IMR-90 (cell line): ENCODE data around the gene TIMM44. TPM values are rescaled to one million over a fixed set of nuclear protein-coding genes. Genes with fewer than 3 reads are reported as not detected.

ENCODE experiments used
- ATAC-seq: fragments of 200-7000 bp; cut with Tn5 transposase; 2 replicates; pipeline ENCODE4 v1.9.1; 2020; ENCODE audit warnings: low read depth, mild to moderate bottlenecking, moderate library complexity
- BruUV-seq: library from RNA; stranded (reverse); fragments of 400-500 nt; replicated peaks from 2 replicates; lab custom pipeline; 2021; lab: Mats Ljungman, UMichigan
- CTCF ChIA-PET: fragments of 300-600 bp; formaldehyde crosslinking; extraction: SDS; loops from one replicate; lab custom pipeline; 2021; ENCODE audit warnings: antibody characterized with exemption; lab: Yijun Ruan, JAX
- POLR2A ChIA-PET: fragments of 300-600 bp; sonication (Branson Sonifier 250); formaldehyde crosslinking; loops from one replicate; lab custom pipeline; 2022; ENCODE audit warnings: antibody characterized with exemption; ENCODE audit not compliant: unreplicated experiment; lab: Charles Lee
- DNase-seq: peaks from one replicate; pipeline ENCODE4 v3.0.0; 2013
- H2AFZ ChIP-seq: replicated peaks from 2 replicates; pipeline ENCODE3; 2013; ENCODE audit warnings: low read length, mild to moderate bottlenecking; ENCODE audit not compliant: poor library complexity
- H2AK5ac ChIP-seq: 2 replicates; pipeline ENCODE4 v1.6.1; 2013; ENCODE audit warnings: low read depth, low read length, inconsistent platforms
- H2AK9ac ChIP-seq: replicated peaks from 2 replicates; pipeline ENCODE3; 2013; ENCODE audit warnings: mild to moderate bottlenecking, low read depth, low read length, moderate library complexity; ENCODE audit not compliant: poor library complexity
- H2BK120ac ChIP-seq: 2 replicates; pipeline ENCODE4 v1.6.1; 2013; ENCODE audit warnings: low read depth, low read length, inconsistent platforms
- H2BK15ac ChIP-seq: 3 replicates; pipeline ENCODE4 v1.6.1; 2013; ENCODE audit warnings: low read depth, low read length, inconsistent platforms
- H2BK20ac ChIP-seq: 2 replicates; pipeline ENCODE4 v1.6.1; 2013; ENCODE audit warnings: low read depth, mild to moderate bottlenecking, inconsistent platforms, low read length, moderate library complexity
- H2BK5ac ChIP-seq: 2 replicates; pipeline ENCODE4 v1.6.1; 2013; ENCODE audit warnings: mild to moderate bottlenecking, low read depth, low read length, inconsistent platforms; ENCODE audit not compliant: poor library complexity, severe bottlenecking
- H3K14ac ChIP-seq: replicated peaks from 2 replicates; pipeline ENCODE4 v1.6.1; 2013; ENCODE audit warnings: low read depth, low read length, inconsistent platforms
- H3K18ac ChIP-seq: 2 replicates; pipeline ENCODE4 v1.6.1; 2013; ENCODE audit warnings: low read depth, low read length, control low read depth
- H3K23ac ChIP-seq: 2 replicates; pipeline ENCODE4 v1.6.1; 2013; ENCODE audit warnings: low read depth, low read length, inconsistent platforms
- H3K27ac ChIP-seq: 2 replicates; pipeline ENCODE4 v1.5.1; 2013; ENCODE audit warnings: mild to moderate bottlenecking, control low read depth, low read length; ENCODE audit not compliant: insufficient read depth
- H3K27me3 ChIP-seq: 2 replicates; pipeline ENCODE4 v1.6.1; 2013; ENCODE audit warnings: low read length; ENCODE audit not compliant: control insufficient read depth, insufficient read depth
- H3K36me3 ChIP-seq: 2 replicates; pipeline ENCODE4 v1.6.1; 2013; ENCODE audit warnings: low read length, mixed read lengths; ENCODE audit not compliant: control insufficient read depth, insufficient read depth
- H3K4ac ChIP-seq: 2 replicates; pipeline ENCODE4 v1.6.1; 2013; ENCODE audit warnings: low read depth, low read length, inconsistent platforms
- H3K4me1 ChIP-seq: 2 replicates; pipeline ENCODE4 v1.6.1; 2013; ENCODE audit warnings: low read length, mixed read lengths; ENCODE audit not compliant: control insufficient read depth, insufficient read depth
- H3K4me2 ChIP-seq: 2 replicates; pipeline ENCODE4 v1.6.1; 2013; ENCODE audit warnings: low read depth, mild to moderate bottlenecking, control low read depth, low read length, moderate library complexity
- H3K4me3 ChIP-seq: 2 replicates; pipeline ENCODE4 v1.5.1; 2013; ENCODE audit warnings: low read depth, mild to moderate bottlenecking, control low read depth, low read length, moderate library complexity; ENCODE audit not compliant: insufficient read depth
- H3K56ac ChIP-seq: 2 replicates; pipeline ENCODE4 v1.6.1; 2013; ENCODE audit warnings: low read length, inconsistent platforms; ENCODE audit not compliant: insufficient read depth; ENCODE audit errors: extremely low read depth
- H3K79me1 ChIP-seq, 2 experiments: 2 replicates each; pipeline ENCODE4 v1.6.1; 2013; ENCODE audit warnings: low read length in 2 of 2, inconsistent platforms in 1 of 2, low read depth in 1 of 2
- H3K9ac ChIP-seq: 2 replicates; pipeline ENCODE4 v1.6.1; 2013; ENCODE audit warnings: low read depth, low read length, control low read depth
- H3K9me1 ChIP-seq: 2 replicates; pipeline ENCODE4 v1.6.1; 2013; ENCODE audit warnings: low read length, inconsistent platforms; ENCODE audit not compliant: insufficient read depth
- H3K9me3 ChIP-seq: 2 replicates; pipeline ENCODE4 v1.6.1; 2013; ENCODE audit warnings: low read length; ENCODE audit not compliant: control insufficient read depth, insufficient read depth
- H4K20me1 ChIP-seq: 2 replicates; pipeline ENCODE4 v1.6.1; 2013; ENCODE audit warnings: low read length, inconsistent platforms; ENCODE audit not compliant: insufficient read depth
- H4K5ac ChIP-seq: 2 replicates; pipeline ENCODE4 v1.6.1; 2013; ENCODE audit warnings: mild to moderate bottlenecking, low read depth, low read length, control low read depth
- H4K8ac ChIP-seq, 2 experiments: 2 replicates each; pipeline ENCODE4 v1.6.1; 2013; ENCODE audit warnings: low read depth in 2 of 2, low read length in 2 of 2, control low read depth in 1 of 2, inconsistent platforms in 1 of 2
- H4K91ac ChIP-seq: 2 replicates; pipeline ENCODE4 v1.6.1; 2013; ENCODE audit warnings: low read depth, low read length, inconsistent platforms; ENCODE audit not compliant: insufficient read depth
- BHLHE40 ChIP-seq: fragments of 150-350 bp; IDR thresholded peaks from 2 replicates; pipeline ENCODE4 v1.6.1; 2016; ENCODE audit warnings: mild to moderate bottlenecking, low read depth, low read length
- CEBPB ChIP-seq: IDR thresholded peaks from 2 replicates; pipeline ENCODE4 v1.6.1; 2012; ENCODE audit warnings: low read depth, low read length, improper control_type of control experiment
- CHD1 ChIP-seq: IDR thresholded peaks from 2 replicates; pipeline ENCODE4 v1.6.1; 2012; ENCODE audit warnings: low read depth, low read length, improper control_type of control experiment
- FOS ChIP-seq: fragments of 150-350 bp; IDR thresholded peaks from 2 replicates; pipeline ENCODE4 v1.6.1; 2016; ENCODE audit warnings: low read depth, low read length
- MAFK ChIP-seq: IDR thresholded peaks from 2 replicates; pipeline ENCODE4 v1.6.1; 2012; ENCODE audit warnings: low read depth, low read length, improper control_type of control experiment
- MAZ ChIP-seq: IDR thresholded peaks from 2 replicates; pipeline ENCODE4 v1.6.1; 2012; ENCODE audit warnings: low read depth, mild to moderate bottlenecking, low read length, improper control_type of control experiment, moderate library complexity, borderline replicate concordance
- NFE2L2 ChIP-seq: fragments of 150-350 bp; IDR thresholded peaks from 2 replicates; pipeline ENCODE4 v1.6.1; 2016; ENCODE audit warnings: low read depth, mild to moderate bottlenecking, low read length
- POLR2A ChIP-seq: IDR thresholded peaks from 2 replicates; pipeline ENCODE4 v1.6.1; 2012; ENCODE audit warnings: mild to moderate bottlenecking, low read depth, low read length
- RAD21 ChIP-seq: IDR thresholded peaks from 2 replicates; pipeline ENCODE4 v1.6.1; 2012; ENCODE audit warnings: low read length, improper control_type of control experiment
- RCOR1 ChIP-seq: IDR thresholded peaks from 2 replicates; pipeline ENCODE4 v1.6.1; 2012; ENCODE audit warnings: mild to moderate bottlenecking, low read length, improper control_type of control experiment; ENCODE audit not compliant: insufficient replicate concordance
- RFX5 ChIP-seq: IDR thresholded peaks from 2 replicates; pipeline ENCODE4 v1.8.0; 2012; ENCODE audit warnings: low read depth, mild to moderate bottlenecking, low read length, moderate library complexity
- SMC3 ChIP-seq: fragments of 150-350 bp; IDR thresholded peaks from 2 replicates; pipeline ENCODE4 v1.6.1; 2016; ENCODE audit warnings: low read depth, mild to moderate bottlenecking, antibody characterized with exemption, low read length, moderate library complexity
- WGBS, 2 experiments: methylation state at CpG; one replicate each; pipeline versions ENCODE4 v1.1.5 to v1.1.7; 2013; ENCODE audit warnings: missing lambda C conversion rate in 2 of 2; ENCODE audit not compliant: insufficient read length in 1 of 2; ENCODE audit errors: extremely low coverage in 2 of 2; 5-methylcytosine and 5-hydroxymethylcytosine counted together
- dilution Hi-C: fragments of 300-500 bp; cut with HindIII; formaldehyde crosslinking; loops from one replicate; pipeline ENCODE4 v1.14.3; 2018; ENCODE audit warnings: low sequenced_read_pairs; ENCODE audit not compliant: unreplicated experiment
- in situ Hi-C: fragments of 300-500 bp; cut with MboI; formaldehyde crosslinking; loops from 3 replicates; pipeline ENCODE4 v1.14.3; 2019; ENCODE audit warnings: low sequenced_read_pairs, inconsistent platforms, mixed read lengths
- intact Hi-C: fragments of 100-400 bp; cut with micrococcal nuclease; formaldehyde crosslinking; loops from 2 replicates; pipeline ENCODE4 v1.10.0; 2022
- polyA plus RNA-seq, 3 experiments: library from polyadenylated mRNA; depleted of rRNA; stranded (reverse); fragments of >200 nt; gene quantifications; 2 replicates each; pipeline ENCODE4 v1.2.3, GENCODE V29; 2012; ENCODE audit warnings: low replicate concordance in 1 of 3
- total RNA-seq: library from RNA; depleted of rRNA; stranded (reverse); fragments of >200 nt; gene quantifications from 2 replicates; pipeline ENCODE4 v1.2.3, GENCODE V29; 2012
- TF ChIP-seq, protein P1 (sequence below): fragments of 150-350 bp; IDR thresholded peaks from 2 replicates; pipeline ENCODE4 v1.6.1; 2017; ENCODE audit warnings: mild to moderate bottlenecking, antibody characterized with exemption, low read length, low read depth
- TF ChIP-seq, protein P2 (sequence below): conservative IDR thresholded peaks from 2 replicates; pipeline ENCODE4 v1.5.1; 2012; ENCODE audit warnings: mild to moderate bottlenecking, low read depth, low read length, improper control_type of control experiment
- TF ChIP-seq, protein P3 (sequence below): fragments of 150-350 bp; IDR thresholded peaks from 2 replicates; pipeline ENCODE4 v1.6.1; 2016; ENCODE audit warnings: low read depth, mild to moderate bottlenecking, low read length, moderate library complexity, borderline replicate concordance

The TIMM44 gene
- total and polyA plus RNA-seq, 2 of the 4 experiments (the other 2 are of a cell fraction): 37.6 to 52.3 TPM

DNA sequence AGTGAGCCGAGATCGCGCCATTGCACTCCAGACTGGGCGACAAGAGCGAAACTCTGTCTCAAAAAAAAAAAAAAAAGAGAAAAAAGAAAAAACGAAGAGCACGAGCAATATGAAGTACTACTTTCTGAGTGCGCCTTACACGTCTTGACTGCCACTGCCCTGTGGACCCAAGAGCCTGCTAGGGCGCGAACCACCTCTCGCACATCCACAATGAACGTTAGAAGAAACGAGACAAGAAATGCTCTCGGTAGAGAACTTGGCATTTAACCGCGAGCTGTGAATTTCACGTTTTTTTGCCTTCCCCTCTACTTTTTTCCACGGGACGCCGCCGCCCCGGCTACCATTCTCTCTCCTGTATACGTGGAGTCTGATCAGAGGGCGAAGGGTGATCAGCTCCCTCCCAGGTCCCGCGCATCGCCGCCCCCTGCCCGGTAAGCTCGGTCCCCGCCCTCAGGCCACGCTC is 454 bp downstream of the TIMM44 start:
- peak overlapping the region; percentile 94 for H2AK9ac ChIP-seq
- H2BK120ac ChIP-seq: peak overlapping the region; percentile 13; the same call in 1 of the 2 replicates
- WGBS, 2 experiments: 0% methylated on average over 10 of the region's 33 CpGs; no CpG with 5 or more reads in 1 of the 2 experiments
- no peaks in the 10 kb centered on the region for H3K4me1 ChIP-seq
- no peaks in the 10 kb centered on the region for H4K20me1 ChIP-seq
- H3K27ac ChIP-seq: peak overlapping the region; percentile 80
- peak overlapping the region; percentile 97 for H2AFZ ChIP-seq
- no peaks in the 10 kb centered on the region for H3K9me3 ChIP-seq
- H4K5ac ChIP-seq: peak overlapping the region; percentile 27
- peak overlapping the region; percentile 65 for H2AK5ac ChIP-seq
- in situ Hi-C loops (loop anchor here (5.0 kb wide), 1 partner anchor 309 kb away; no protein-coding TSS in a partner anchor), intact Hi-C loops (loop anchor here (2.0 kb wide), 1 partner anchor 60 kb away; no protein-coding TSS in a partner anchor), dilution Hi-C loops (no loop called here)
- H2BK20ac ChIP-seq: no peak overlapping the region
- H4K8ac ChIP-seq: peak overlapping the region; percentile 76 to 86
- peak overlapping the region; percentile 95 for H3K9ac ChIP-seq
- H3K56ac ChIP-seq: peak overlapping the region; percentile 89
- no peaks in the 10 kb centered on the region for H3K27me3 ChIP-seq
- H4K91ac ChIP-seq: peak overlapping the region; percentile 77
- peaks cover 4% of the 10 kb centered on the region; the same call in 1 of the 2 replicates for H3K9me1 ChIP-seq
- no peak overlapping the region for H2BK15ac ChIP-seq
- H3K4me2 ChIP-seq: peak overlapping the region; percentile 79
- H3K18ac ChIP-seq: peak overlapping the region; percentile 0; the same call in 1 of the 2 replicates
- H3K4ac ChIP-seq: peak overlapping the region; percentile 88
- BruUV-seq: no TSS peak
- peak overlapping the region; percentile 61 for H3K4me3 ChIP-seq
- peak overlapping the region; percentile 28 for H2BK5ac ChIP-seq
- H3K23ac ChIP-seq: peak overlapping the region; percentile 91
- ATAC-seq (peak; percentile 23; the same call in 1 of the 2 replicates), DNase-seq (no peak)
- H3K79me1 ChIP-seq: peaks cover 11 to 40% of the 10 kb centered on the region in 2 experiments; a peak in 3 of 4 replicates
- CTCF ChIA-PET: interaction anchor here (0.6 to 1.9 kb wide), 5 partner anchors 12 to 309 kb away, joined by 3 to 6 read pairs (median 5); no protein-coding TSS in a partner anchor
- H3K36me3 ChIP-seq: peaks cover 14% of the 10 kb centered on the region
- H3K14ac ChIP-seq: peak overlapping the region; percentile 96
- POLR2A ChIA-PET: no interaction called here
- TF ChIP-seq POLR2A: no peak
- TF ChIP-seq CHD1: no peak
- no peak for TF ChIP-seq CEBPB
- no peak for TF ChIP-seq RAD21
- no peak for TF ChIP-seq RCOR1
- TF ChIP-seq RFX5: no peak
- no peak for TF ChIP-seq SMC3
- no peak for TF ChIP-seq NFE2L2
- no peak for TF ChIP-seq MAFK
- TF ChIP-seq, protein P1, sequence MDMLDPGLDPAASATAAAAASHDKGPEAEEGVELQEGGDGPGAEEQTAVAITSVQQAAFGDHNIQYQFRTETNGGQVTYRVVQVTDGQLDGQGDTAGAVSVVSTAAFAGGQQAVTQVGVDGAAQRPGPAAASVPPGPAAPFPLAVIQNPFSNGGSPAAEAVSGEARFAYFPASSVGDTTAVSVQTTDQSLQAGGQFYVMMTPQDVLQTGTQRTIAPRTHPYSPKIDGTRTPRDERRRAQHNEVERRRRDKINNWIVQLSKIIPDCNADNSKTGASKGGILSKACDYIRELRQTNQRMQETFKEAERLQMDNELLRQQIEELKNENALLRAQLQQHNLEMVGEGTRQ: no peak
- TF ChIP-seq MAZ: no peak
- no peak for TF ChIP-seq BHLHE40
- TF ChIP-seq, protein P2, sequence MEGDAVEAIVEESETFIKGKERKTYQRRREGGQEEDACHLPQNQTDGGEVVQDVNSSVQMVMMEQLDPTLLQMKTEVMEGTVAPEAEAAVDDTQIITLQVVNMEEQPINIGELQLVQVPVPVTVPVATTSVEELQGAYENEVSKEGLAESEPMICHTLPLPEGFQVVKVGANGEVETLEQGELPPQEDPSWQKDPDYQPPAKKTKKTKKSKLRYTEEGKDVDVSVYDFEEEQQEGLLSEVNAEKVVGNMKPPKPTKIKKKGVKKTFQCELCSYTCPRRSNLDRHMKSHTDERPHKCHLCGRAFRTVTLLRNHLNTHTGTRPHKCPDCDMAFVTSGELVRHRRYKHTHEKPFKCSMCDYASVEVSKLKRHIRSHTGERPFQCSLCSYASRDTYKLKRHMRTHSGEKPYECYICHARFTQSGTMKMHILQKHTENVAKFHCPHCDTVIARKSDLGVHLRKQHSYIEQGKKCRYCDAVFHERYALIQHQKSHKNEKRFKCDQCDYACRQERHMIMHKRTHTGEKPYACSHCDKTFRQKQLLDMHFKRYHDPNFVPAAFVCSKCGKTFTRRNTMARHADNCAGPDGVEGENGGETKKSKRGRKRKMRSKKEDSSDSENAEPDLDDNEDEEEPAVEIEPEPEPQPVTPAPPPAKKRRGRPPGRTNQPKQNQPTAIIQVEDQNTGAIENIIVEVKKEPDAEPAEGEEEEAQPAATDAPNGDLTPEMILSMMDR: no peak
- TF ChIP-seq FOS: no peak
- TF ChIP-seq, protein P3, sequence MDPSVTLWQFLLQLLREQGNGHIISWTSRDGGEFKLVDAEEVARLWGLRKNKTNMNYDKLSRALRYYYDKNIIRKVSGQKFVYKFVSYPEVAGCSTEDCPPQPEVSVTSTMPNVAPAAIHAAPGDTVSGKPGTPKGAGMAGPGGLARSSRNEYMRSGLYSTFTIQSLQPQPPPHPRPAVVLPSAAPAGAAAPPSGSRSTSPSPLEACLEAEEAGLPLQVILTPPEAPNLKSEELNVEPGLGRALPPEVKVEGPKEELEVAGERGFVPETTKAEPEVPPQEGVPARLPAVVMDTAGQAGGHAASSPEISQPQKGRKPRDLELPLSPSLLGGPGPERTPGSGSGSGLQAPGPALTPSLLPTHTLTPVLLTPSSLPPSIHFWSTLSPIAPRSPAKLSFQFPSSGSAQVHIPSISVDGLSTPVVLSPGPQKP: no peak
